K562 (cell line): Measurements from ENCODE around the gene RNF168. TPM values are rescaled to one million over a fixed set of nuclear protein-coding genes. Genes with fewer than 3 reads are reported as not detected.

Source experiments
- CEBPZ ChIP-seq: fragments of 150-350 bp; IDR thresholded peaks from 2 replicates; pipeline ENCODE4 v1.6.1; 2014; ENCODE audit warnings: low read depth, mild to moderate bottlenecking, low read length, borderline replicate concordance
- E2F3 ChIP-seq: fragments of 250-450 bp; sonication (Bioruptor Pico); IDR thresholded peaks from 2 replicates; pipeline ENCODE4 v1.4.0; 2020; ENCODE audit warnings: mild to moderate bottlenecking
- ELF2 ChIP-seq: fragments of 250-450 bp; sonication (Bioruptor Pico); IDR thresholded peaks from 2 replicates; pipeline ENCODE4 v1.5.0; 2021; ENCODE audit warnings: mild to moderate bottlenecking
- ETV6 ChIP-seq, 3 experiments: fragments of 150-350 bp in 1 of 3; sonication (generic) in 1 of 3; formaldehyde crosslinking in 1 of 3; IDR thresholded peaks; 2 replicates each; pipeline versions ENCODE4 v1.6.1 to v1.8.0; 2014 to 2022; ENCODE audit warnings: borderline replicate concordance in 2 of 3, low read depth in 2 of 3, antibody characterized with exemption in 1 of 3, low read length in 1 of 3, mild to moderate bottlenecking in 1 of 3, missing genetic modification reagents in 1 of 3
- HCFC1 ChIP-seq: IDR thresholded peaks from 2 replicates; pipeline ENCODE4 v1.6.1; 2012; ENCODE audit warnings: low read depth, low read length, improper control_type of control experiment
- MYBL2 ChIP-seq, 2 experiments: fragments of 450-650 bp in 1 of 2; sonication (generic) in 1 of 2; formaldehyde crosslinking in 1 of 2; IDR thresholded peaks; 2 replicates each; pipeline versions ENCODE4 v1.6.1 to v1.8.1; 2017 to 2022; ENCODE audit warnings: borderline replicate concordance in 1 of 2, inconsistent platforms in 1 of 2, low read depth in 1 of 2, mild to moderate bottlenecking in 1 of 2, missing genetic modification reagents in 1 of 2, moderate library complexity in 1 of 2
- NELFE ChIP-seq: IDR thresholded peaks from 2 replicates; pipeline ENCODE4 v1.6.1; 2011; ENCODE audit warnings: mild to moderate bottlenecking; ENCODE audit not compliant: insufficient read depth, insufficient read length
- PCBP1 ChIP-seq: fragments of 200-400 bp; formaldehyde crosslinking; IDR thresholded peaks from 2 replicates; pipeline ENCODE4 v1.6.1; 2018; ENCODE audit warnings: mild to moderate bottlenecking, low read depth, low read length; ENCODE audit not compliant: poor library complexity, severe bottlenecking
- RREB1 ChIP-seq: fragments of 250-450 bp; sonication (Bioruptor Pico); IDR thresholded peaks from 2 replicates; pipeline ENCODE4 v1.4.0; 2020
- RUNX1 ChIP-seq: sonication (generic); IDR thresholded peaks from 2 replicates; pipeline ENCODE4 v1.6.1; 2016; ENCODE audit warnings: antibody characterized with exemption, low read depth
- TBL1XR1 ChIP-seq, 2 experiments: IDR thresholded peaks; 2 replicates each; pipeline ENCODE4 v1.6.1; 2012; ENCODE audit warnings: improper control_type of control experiment in 2 of 2, low read length in 2 of 2, mild to moderate bottlenecking in 1 of 2
- UBTF ChIP-seq, 2 experiments: IDR thresholded peaks; 2 replicates each; pipeline ENCODE4 v1.6.1; 2012; ENCODE audit warnings: improper control_type of control experiment in 2 of 2, low read depth in 2 of 2, low read length in 2 of 2, borderline replicate concordance in 1 of 2
- polyA plus RNA-seq, 8 experiments: library from polyadenylated mRNA; depleted of rRNA in 4 of 8; stranded (reverse) in 5 of 8; unstranded in 3 of 8; fragments of >200 nt; fragmentation: Nextera tagmentation in 2 of 8; fragmentation: Illumina TruSeq in 1 of 8; extraction: Ambion mirVana in 2 of 8; extraction: Trizol in 1 of 8; gene quantifications; 2 replicates each; pipeline versions ENCODE4 v1.2.1 to v1.2.3, GENCODE V29; 2011 to 2014; ENCODE audit warnings: inconsistent platforms in 1 of 8, missing spikeins in 1 of 8
- total RNA-seq, 7 experiments: library from RNA; depleted of rRNA in 6 of 7; stranded (reverse); fragments of >200 nt in 6 of 7; fragmentation: Illumina TruSeq in 2 of 7; extraction: Trizol in 2 of 7; gene quantifications; 2 replicates each; pipeline versions ENCODE4 v1.2.1 to v1.2.3, GENCODE V29; 2011 to 2021; ENCODE audit warnings: low replicate concordance in 1 of 7

Gene RNF168
- total and polyA plus RNA-seq, 9 of the 15 experiments (the other 6 are each of a cell fraction or from before 2014, with no cell fraction given): 6.0 to 32.1 (median 16.6) TPM

GRCh38 chr3:196503196-196504076, at the start of gene RNF168 (continued):
- TF ChIP-seq MYBL2 (IDR thresholded peaks at IDR 0.05; ENCODE audit: low read depth) (peak; percentile 74), MYBL2 (CRISPR knock-in tag; IDR thresholded peaks at IDR 0.05; ENCODE audit: borderline replicate concordance) (no peak), RREB1 (CRISPR knock-in tag) (0 out of 2 replicates have a peak, but pooled peaks have one; percentile 35), HCFC1 (peak; percentile 55; the same call in 1 of the 2 replicates), RUNX1 (peak; percentile 32; the same call in 1 of the 2 replicates), TBL1XR1 (IDR thresholded peaks at IDR 0.05; ENCODE audit: low read length in 2 of 2) (peak in 1 of 2 experiments; percentile 78; a peak in 2 of 4 replicates), E2F3 (CRISPR knock-in tag) (peak; percentile 88), UBTF (IDR thresholded peaks at IDR 0.05; ENCODE audit: borderline replicate concordance in 1 of 2, low read depth in 2 of 2, low read length in 2 of 2) (peak; percentile 75 to 97; a peak in 3 of 4 replicates), PCBP1 (peak; percentile 96), ELF2 (peak; percentile 69), CEBPZ (no peak), NELFE (no peak), ETV6 (IDR thresholded peaks at IDR 0.05; ENCODE audit: borderline replicate concordance in 1 of 2, low read depth in 2 of 2, low read length in 1 of 2) (peak in 1 of 2 experiments; percentile 72; a peak in 1 of 4 replicates), ETV6 (CRISPR knock-in tag; IDR thresholded peaks at IDR 0.05; ENCODE audit: borderline replicate concordance) (no peak)
